BE2C (cell line): Measurements from ENCODE around the gene FAF1.
"Not testable (repeated sequence)": the region's sequence is repeated elsewhere in the genome, so short reads cannot be mapped to it uniquely, and the experiment has no call there.

Experiments
- DNase-seq: peaks from one replicate; pipeline ENCODE4 v3.0.0-alpha.2; 2020
- H3K27me3 ChIP-seq: fragments of 250-450 bp; sonication (Bioruptor Pico); 2 replicates; pipeline ENCODE4 v1.5.1; 2020; ENCODE audit warnings: mild to moderate bottlenecking
- H3K36me3 ChIP-seq: fragments of 250-450 bp; sonication (Bioruptor Pico); 2 replicates; pipeline ENCODE4 v1.5.1; 2020; ENCODE audit warnings: mild to moderate bottlenecking
- H3K4me1 ChIP-seq: fragments of 250-450 bp; sonication (Bioruptor Pico); 2 replicates; pipeline ENCODE4 v1.5.1; 2020
- H3K4me3 ChIP-seq: 2 replicates; pipeline ENCODE4 v1.5.1; 2011; ENCODE audit warnings: low read depth, low read length
- H3K9me3 ChIP-seq: fragments of 250-450 bp; sonication (Bioruptor Pico); 2 replicates; pipeline ENCODE4 v1.5.1; 2020
- CTCF ChIP-seq: IDR thresholded peaks from 2 replicates; pipeline ENCODE4 v1.5.1; 2012; ENCODE audit warnings: mild to moderate bottlenecking, low read depth, low read length

Gene FAF1

GRCh38 chr1:50968158-50968820 is 8.2 kb upstream of the FAF1 start:
- H3K36me3 ChIP-seq: no peaks in the 10 kb centered on the region
- peak overlapping the region; percentile 86 for H3K4me3 ChIP-seq
- H3K27me3 ChIP-seq: no peaks in the 10 kb centered on the region
- H3K9me3 ChIP-seq: no peaks in the 10 kb centered on the region
- TF ChIP-seq CTCF: 0 out of 2 replicates have a peak, but pooled peaks have one; percentile 7
- DNase-seq: peak; percentile 89
- no peaks in the 10 kb centered on the region for H3K4me1 ChIP-seq

- H3K36me3 ChIP-seq: no peaks in the 10 kb centered on the region
- DNase-seq: no peak
- peak overlapping the region; percentile 86 for H3K4me3 ChIP-seq
- TF ChIP-seq CTCF: no peak
- no peaks in the 10 kb centered on the region for H3K4me1 ChIP-seq
- no peaks in the 10 kb centered on the region for H3K27me3 ChIP-seq
- H3K9me3 ChIP-seq: no peaks in the 10 kb centered on the region
These were observed 7.5 kb upstream of the FAF1 start for GRCh38 chr1:50967416-50968157.

- H3K4me3 ChIP-seq: peak overlapping the region; percentile 86
- H3K9me3 ChIP-seq: no peaks in the 10 kb centered on the region
- no peak for TF ChIP-seq CTCF
- DNase-seq: no peak
- H3K4me1 ChIP-seq: no peaks in the 10 kb centered on the region
- H3K36me3 ChIP-seq: no peaks in the 10 kb centered on the region
- H3K27me3 ChIP-seq: no peaks in the 10 kb centered on the region
These were observed 6.9 kb upstream of the FAF1 start for GRCh38 chr1:50966991-50967390.

GRCh38 chr1:50964863-50965262 is 4.8 kb upstream of the FAF1 start:
- TF ChIP-seq CTCF: no peak
- DNase-seq: no peak
- no peaks in the 10 kb centered on the region for H3K4me1 ChIP-seq
- no peaks in the 10 kb centered on the region for H3K9me3 ChIP-seq
- no peaks in the 10 kb centered on the region for H3K27me3 ChIP-seq
- H3K36me3 ChIP-seq: no peaks in the 10 kb centered on the region
- H3K4me3 ChIP-seq: no peak overlapping the region

- no peaks in the 10 kb centered on the region for H3K4me1 ChIP-seq
- no peaks in the 10 kb centered on the region for H3K36me3 ChIP-seq
- no peaks in the 10 kb centered on the region for H3K9me3 ChIP-seq
- peak overlapping the region; percentile 90 for H3K4me3 ChIP-seq
- H3K27me3 ChIP-seq: no peaks in the 10 kb centered on the region
- DNase-seq: no peak
- no peak for TF ChIP-seq CTCF
These were observed 659 bp downstream of the FAF1 start for GRCh38 chr1:50959303-50959912.

GRCh38 chr1:50955116-50955515 is 5.0 kb downstream of the FAF1 start:
- Histone ChIP-seq H3K9me3 (no peaks in the 10 kb centered on the region), H3K27me3 (no peaks in the 10 kb centered on the region), H3K4me3 (no peak overlapping the region), H3K36me3 (no peaks in the 10 kb centered on the region), H3K4me1 (no peaks in the 10 kb centered on the region)
- DNase-seq: no peak
- TF ChIP-seq CTCF: no peak

GRCh38 chr1:50952566-50952965 is 7.5 kb downstream of the FAF1 start:
- H3K4me1 ChIP-seq, H3K27me3 ChIP-seq, H3K4me3 ChIP-seq, H3K36me3 ChIP-seq, DNase-seq, H3K9me3 ChIP-seq: not testable (repeated sequence)
